D721Med (cell line): ENCODE measurements around the gene NRXN3.
A peak's percentile ranks its signal among the peaks of the same experiment; 100 is the strongest.

ENCODE experiments used
- DNase-seq: peaks from one replicate; pipeline ENCODE4 v3.0.0; 2011; ENCODE audit warnings: low spot score; ENCODE audit not compliant: insufficient read length
- FAIRE-seq: peaks from 2 replicates; lab custom pipeline; 2011; peaks lifted over from hg19 to GRCh38; lab: Jason Lieb, UNC
- CTCF ChIP-seq: IDR thresholded peaks from 2 replicates; pipeline ENCODE4 v1.5.1; 2012; ENCODE audit warnings: mild to moderate bottlenecking, control low read depth; ENCODE audit not compliant: insufficient read depth; ENCODE audit errors: missing control alignments

Gene NRXN3

GRCh38 chr14:78292003-78292402, 121.8 kb downstream of the NRXN3 start:
- DNase-seq (no peak), FAIRE-seq (no peak)
- no peak for TF ChIP-seq CTCF

- TF ChIP-seq CTCF = no peak
- no peak for FAIRE-seq
- no peak for DNase-seq
Measured at GRCh38 chr14:78297858-78298257, 127.7 kb downstream of the NRXN3 start.

- DNase-seq (no peak), FAIRE-seq (no peak)
- TF ChIP-seq CTCF = no peak
Measured at GRCh38 chr14:78298298-78298697, 128.1 kb downstream of the NRXN3 start.

GRCh38 chr14:78302841-78303240, 132.7 kb downstream of the NRXN3 start:
- FAIRE-seq = no peak
- no peak for TF ChIP-seq CTCF
- no peak for DNase-seq

GRCh38 chr14:78307671-78308070, 137.5 kb downstream of the NRXN3 start:
- DNase-seq = no peak
- peak; percentile 87 for FAIRE-seq
- no peak for TF ChIP-seq CTCF

- TF ChIP-seq CTCF = no peak
- DNase-seq (no peak), FAIRE-seq (peak; percentile 75)
Measured at GRCh38 chr14:78308079-78308478, 137.9 kb downstream of the NRXN3 start.

GRCh38 chr14:78310272-78310671, 140.1 kb downstream of the NRXN3 start:
- FAIRE-seq (no peak), DNase-seq (no peak)
- no peak for TF ChIP-seq CTCF
